Stomach (tissue), 4 donors: Measurements from ENCODE around the gene ARHGAP21.

ENCODE experiments used
- CTCF ChIP-seq, 7 experiments: fragments of 450-650 bp in 4 of 7; fragments of 200-600 bp in 3 of 7; sonication (generic) in 3 of 7; IDR thresholded peaks; one replicate each; pipeline ENCODE4 v1.5.1; 2016 to 2019; ENCODE audit warnings: antibody characterized with exemption in 7 of 7, control low read depth in 2 of 7, mild to moderate bottlenecking in 1 of 7
- EP300 ChIP-seq: sonication (generic); formaldehyde crosslinking; IDR thresholded peaks from one replicate; pipeline ENCODE4 v1.6.1; 2017; ENCODE audit warnings: antibody characterized with exemption
- POLR2A ChIP-seq, 4 donors: fragments of 450-650 bp; IDR thresholded peaks; one replicate each; pipeline ENCODE4 v1.6.1; 2016; ENCODE audit warnings: antibody characterized with exemption in 4 of 4, control low read depth in 2 of 4, mild to moderate bottlenecking in 1 of 4, moderate library complexity in 1 of 4
- POLR2AphosphoS5 ChIP-seq, 3 donors: sonication (generic); formaldehyde crosslinking; IDR thresholded peaks; one replicate each; pipeline ENCODE4 v1.6.1; 2016; ENCODE audit warnings: antibody characterized with exemption in 3 of 3

GRCh38 chr10:24661376-24661775 is 62.3 kb downstream of the ARHGAP21 start:
- TF ChIP-seq CTCF (IDR thresholded peaks at IDR 0.05) (no peak), POLR2A (IDR thresholded peaks at IDR 0.05) (no peak), EP300 (no peak), POLR2AphosphoS5 (IDR thresholded peaks at IDR 0.05) (no peak)
